ENCODE data around the gene USP30.
A peak's percentile ranks its signal among the peaks of the same experiment; 100 is the strongest.
"Not testable (repeated sequence)": the region's sequence is repeated elsewhere in the genome, so short reads cannot be mapped to it uniquely, and the experiment has no call there.

USP30 gene

DNA sequence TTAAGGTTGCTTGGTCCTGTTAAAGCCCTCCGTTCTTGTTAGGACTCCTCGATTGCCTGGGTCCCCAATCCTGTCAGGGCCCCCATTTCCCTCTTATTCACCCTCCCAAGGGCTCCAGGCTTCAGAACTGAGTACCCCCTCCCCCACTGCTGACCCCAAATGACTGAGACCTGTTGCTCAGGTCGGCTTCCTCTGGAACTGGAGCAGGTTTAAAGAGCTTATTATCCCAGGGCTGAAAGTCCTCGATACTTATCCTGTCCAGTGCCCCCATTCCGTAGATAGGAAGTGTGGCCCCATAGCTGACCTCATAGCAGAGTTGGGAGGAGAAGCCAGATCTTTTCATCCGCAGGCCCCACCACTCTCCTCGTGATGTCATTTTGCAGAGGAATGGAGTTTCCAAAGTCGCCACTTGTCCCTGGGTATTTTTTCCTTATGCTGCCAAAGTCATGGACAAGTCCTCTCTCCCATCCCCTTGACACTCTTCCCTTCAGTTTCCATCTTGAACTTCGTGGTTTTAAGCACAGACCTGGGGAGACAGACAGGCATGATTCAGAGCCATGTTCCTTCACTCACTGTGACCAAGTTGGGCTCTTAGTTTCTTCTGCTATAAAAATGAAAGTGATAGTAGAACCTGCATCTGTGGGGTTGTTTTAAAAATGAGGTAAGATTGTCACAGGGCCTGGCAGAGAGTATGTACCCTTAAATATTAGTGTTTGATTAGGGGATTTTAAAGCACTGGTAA, 1.2 kb downstream of the USP30 start:
- no peak for DNase-seq

DNA sequence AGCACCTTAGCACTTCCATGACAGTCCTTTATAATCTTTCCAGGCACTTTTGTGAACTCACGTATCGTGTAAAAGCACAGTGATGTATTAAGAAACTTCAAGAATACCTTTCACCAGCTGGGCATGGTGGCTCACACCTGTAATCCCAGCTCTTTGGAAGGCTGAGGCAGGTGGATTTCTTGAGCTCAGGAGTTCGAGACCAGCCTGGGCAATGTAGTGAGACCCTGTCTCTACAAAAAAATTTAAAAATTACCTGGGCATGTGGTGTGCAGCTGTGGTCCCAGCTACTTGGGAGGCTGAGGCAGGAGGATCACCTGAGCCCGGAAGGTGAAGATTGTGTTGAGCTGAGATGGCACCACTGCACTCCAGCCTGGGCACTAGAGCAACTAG, 1.7 kb downstream of the USP30 start:
- DNase-seq = not testable (repeated sequence)

DNA sequence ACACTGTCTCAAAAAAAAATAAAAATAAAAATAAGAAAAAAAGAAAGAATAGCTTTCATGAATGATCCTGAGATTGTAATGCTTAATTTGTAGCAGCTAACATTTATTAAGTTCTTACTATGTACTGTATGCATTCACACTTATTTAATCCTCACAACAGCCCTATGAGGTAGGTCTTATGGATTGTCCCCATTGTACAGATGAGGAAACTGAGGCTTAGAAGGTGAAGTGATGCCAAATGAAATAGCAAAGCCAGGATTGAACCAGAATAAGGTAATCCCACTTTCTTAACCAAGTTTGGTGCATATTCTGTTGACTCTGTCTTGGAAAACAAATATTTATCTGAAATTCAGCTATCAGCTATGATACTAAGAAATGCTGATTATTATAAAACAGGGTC, 2.1 kb downstream of the USP30 start:
- no peak for DNase-seq

DNA sequence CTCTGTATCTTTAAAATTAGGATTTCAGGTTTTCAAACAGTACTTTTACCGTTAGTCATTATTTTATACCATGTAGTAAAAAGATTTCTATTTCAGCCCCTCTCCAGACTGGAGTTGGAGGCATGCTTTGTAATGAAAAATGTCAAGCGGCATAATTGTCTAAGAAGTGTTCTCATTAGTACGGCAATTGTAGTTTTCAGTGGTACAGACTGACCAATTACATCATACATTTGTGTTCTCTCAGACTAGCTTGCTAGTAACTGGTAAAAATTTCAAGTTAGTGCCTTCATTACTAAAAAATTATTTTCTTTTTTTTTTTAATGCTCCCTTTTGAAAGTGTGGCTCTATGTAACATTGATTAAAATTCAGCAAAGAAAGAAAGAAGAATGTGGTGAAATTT, 4.5 kb downstream of the USP30 start:
- DNase-seq = no peak

DNA sequence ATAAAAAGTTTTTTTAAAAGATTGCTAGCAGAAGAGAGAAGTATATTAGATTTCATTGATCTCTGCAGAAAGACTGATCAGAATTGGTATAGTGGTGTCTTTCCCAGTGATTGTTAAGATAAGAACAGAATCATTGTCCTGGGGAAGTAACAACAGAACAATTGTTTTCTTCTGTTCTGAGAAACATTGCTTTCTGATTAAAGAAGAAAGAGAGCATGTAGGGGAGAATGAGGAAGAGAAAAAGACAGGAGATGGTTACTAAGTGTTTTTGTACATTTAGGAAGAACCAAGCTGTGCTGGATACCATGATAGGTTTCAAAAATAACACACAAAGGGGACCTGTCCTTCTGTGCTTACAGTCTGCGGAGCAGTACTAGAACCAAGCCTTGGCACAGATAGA, 5.0 kb downstream of the USP30 start:
- DNase-seq = no peak

DNA sequence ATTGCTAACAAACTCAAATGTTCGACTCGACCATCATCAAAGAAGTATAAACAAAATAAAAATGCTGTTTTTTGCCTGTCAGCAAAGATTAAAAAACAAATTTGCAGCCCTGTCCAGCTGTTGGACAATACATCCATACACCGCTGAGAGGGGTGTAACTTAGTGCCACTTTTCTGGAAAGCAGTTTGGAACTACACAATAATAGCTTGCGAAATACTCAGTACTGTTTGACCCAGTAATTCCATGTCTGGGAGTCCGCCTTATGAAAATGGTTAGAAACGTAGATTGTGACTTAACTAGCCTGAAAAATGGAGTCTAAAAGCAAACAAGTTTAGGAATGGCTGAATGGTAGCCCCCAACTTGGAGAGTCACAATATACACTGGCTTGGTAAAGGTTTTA, 6.4 kb downstream of the USP30 start:
- DNase-seq = no peak

DNA sequence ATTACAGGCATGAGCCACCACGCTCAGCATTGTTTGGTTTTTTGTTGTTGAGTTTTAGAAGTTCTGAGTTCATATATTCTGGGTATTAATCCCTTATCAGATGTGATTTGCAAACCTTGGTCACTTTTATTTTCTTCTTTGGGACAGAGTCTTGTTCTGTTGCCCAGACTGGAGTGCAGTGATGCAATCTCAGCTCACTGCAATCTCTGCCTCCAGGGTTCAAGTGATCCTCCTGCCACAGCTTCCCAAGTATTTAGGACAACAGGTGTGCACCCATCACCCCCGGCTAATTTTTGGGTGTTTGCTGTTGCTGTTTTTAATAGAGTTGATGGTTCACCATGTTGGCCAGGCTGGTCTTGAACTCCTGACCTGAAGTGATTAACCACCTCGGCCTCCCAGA, 11.8 kb downstream of the USP30 start:
- no peak for DNase-seq

DNA sequence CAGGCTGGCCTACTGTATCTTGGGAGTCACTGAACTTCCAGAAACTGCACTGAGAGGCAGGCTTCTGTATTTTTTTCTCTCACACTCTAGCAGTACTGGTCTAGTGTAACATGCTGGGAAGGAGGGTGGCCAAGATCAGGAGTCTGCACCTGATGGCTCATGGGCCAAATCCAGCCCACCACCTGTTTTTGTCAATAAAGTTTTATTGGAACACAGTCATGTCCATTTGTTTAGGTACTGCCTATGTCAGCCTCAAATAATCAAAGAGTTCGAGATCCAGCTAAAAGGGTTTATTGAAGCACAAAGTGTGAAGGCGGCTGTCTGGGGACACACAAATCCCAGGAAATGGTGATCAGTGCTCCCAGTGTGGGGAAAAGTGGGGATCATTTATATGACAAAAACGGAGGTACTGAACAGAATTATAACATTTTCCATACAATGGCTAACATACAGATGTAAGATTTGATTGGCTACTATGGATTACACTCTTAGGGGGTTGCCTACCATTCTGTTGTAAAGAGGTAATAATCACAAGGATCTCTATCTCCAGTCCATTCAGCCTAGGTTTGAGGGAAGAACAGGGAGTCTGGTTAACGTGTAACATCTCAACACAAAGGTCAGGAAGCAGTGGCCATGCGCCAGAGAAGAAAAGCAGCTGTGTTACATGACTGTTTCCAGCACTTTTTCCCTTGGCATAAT, 12.9 kb downstream of the USP30 start:
- DNase-seq = no peak

DNA sequence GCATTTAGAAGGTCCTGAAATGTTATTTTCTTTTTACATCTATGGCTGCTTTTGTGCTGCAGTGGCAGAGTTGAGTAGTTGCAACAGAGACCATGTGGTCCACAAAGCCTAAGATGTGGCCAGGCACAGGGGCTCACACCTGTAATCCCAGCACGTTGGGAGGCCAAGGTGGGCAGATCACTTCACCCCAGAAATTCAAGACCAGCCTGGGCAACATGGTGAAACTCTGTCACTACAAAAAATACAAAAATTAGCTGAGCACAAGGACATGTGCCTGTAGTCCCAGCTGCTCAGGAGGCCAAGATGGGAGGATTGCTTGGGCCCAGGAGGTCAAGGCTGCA, 13.4 kb downstream of the USP30 start:
- DNase-seq = no peak

DNA sequence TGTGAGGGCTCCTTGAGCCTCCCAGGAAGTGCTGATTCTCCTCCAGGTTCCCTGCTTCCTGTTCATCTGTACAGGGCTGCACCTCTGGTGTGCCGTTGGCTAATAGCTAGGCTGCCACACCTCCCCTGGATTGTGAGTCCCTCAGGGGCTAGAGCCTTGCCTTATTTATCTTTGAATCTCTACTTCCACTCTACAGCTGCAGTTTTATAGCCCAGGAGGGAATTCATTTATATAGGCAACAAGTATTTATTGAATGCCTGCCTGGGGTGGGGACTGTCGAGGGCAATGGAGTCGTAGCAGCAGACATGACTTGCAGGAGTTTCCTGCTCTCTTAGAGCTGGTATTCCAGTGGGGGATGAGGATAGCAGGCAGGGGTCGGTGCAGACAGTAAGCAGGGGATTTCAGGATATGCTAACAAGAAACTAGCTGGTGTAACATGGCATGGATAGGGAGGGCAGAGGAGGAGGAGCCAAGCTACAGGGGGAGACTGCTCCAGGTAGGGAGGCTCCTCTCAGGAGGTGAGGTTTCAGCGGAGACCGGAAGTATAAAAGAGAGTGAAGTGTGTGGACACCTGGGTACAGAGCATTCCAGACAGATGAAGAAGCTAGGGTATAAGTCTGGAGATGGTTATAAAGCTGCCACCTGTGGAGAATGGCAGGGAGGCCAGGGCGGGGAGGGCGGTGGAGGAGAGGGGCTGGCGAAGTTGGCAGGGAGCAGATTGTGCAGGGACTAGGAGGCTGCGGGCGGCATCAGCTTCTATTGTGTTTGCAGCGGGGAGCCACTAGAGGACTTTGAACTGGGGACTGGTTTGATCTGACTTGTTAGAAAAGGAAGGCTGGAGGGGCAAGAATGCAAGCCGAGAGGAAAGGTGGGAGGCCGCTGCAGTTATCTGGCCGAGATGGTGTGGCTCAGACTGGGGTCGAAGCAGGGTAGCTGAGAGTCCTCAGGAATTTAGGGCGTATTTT, 17.2 kb downstream of the USP30 start:
- no peak for DNase-seq

DNA sequence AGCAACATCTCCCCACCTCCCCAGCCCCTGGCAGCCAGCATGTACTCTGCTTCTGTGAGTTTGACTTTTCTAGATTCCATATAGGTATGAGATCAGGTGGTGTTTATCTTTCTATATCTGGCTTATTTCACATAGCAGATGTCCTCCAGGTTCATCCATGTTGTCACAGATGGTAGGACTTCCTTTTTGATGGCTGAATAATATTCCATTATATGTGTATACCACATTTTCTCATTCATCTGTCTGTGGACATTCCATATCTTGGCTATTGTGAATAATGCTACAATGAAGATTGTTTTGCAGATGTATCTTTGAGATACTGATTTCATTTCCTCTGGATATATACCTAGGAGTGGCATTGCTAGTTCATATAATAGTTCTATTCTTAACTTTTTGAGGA, 22.5 kb downstream of the USP30 start:
- DNase-seq = no peak

DNA sequence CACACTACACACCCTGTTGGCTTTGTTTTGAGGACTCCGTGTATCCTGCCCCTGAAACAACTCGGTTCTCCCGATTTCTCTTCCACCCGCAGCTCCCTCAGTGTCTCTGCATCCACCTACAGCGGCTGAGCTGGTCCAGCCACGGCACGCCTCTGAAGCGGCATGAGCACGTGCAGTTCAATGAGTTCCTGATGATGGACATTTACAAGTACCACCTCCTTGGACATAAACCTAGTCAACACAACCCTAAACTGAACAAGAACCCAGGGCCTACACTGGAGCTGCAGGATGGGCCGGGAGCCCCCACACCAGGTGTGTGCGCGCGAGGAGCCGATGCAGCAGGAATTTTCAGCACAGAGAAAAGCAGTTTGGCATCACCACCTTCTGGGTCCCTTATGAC, 30.4 kb downstream of the USP30 start:
- DNase-seq = no peak

DNA sequence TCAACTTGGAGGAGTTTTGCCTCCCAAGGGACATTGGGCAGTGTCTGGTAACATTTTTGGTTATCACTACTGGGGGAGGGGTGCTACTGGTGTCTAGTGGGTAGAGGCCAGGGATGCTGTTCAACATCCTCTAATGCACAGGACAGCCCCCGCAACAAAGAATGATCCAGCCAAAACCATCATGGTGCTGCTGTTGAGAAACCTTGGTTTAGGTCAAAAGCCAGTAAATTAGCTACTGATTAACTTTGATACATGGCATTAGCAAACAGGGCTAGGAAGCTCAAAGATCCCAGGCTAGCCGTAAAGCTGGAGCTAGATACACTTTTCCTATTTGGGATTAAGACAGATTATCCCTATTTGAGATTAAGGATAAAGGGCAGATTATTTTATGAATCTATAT, 32.0 kb downstream of the USP30 start:
- DNase-seq = no peak

DNA sequence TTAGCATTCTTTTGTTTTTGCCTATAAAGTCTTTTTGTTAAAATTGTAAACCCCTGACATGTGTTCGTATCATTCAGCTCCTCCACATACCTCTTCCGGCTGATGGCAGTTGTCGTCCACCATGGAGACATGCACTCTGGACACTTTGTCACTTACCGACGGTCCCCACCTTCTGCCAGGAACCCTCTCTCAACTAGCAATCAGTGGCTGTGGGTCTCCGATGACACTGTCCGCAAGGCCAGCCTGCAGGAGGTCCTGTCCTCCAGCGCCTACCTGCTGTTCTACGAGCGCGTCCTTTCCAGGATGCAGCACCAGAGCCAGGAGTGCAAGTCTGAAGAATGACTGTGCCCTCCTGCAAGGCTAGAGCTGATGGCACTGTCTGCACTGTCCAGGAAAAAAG, 33.2 kb downstream of the USP30 start:
- DNase-seq = no peak

DNA sequence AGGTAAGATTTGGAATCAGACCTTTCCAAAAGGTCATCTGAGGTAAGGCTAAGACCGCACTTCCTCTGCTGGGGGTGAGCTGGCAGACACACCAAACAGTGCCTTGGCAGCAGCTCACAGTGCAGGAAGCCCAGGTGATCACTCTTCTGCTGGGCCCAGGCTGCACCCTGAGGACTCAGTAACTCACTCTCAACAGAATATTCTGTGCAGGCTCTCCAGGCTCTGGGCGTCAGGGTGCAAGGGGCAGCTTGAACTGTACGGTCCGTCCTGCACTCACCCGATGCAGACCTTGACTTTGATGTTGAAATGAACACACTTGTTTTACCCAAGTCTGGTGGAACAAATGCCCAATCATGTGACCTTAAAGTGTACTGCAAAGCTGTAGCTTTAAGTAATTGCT, 34.9 kb downstream of the USP30 start:
- no peak for DNase-seq

DNA sequence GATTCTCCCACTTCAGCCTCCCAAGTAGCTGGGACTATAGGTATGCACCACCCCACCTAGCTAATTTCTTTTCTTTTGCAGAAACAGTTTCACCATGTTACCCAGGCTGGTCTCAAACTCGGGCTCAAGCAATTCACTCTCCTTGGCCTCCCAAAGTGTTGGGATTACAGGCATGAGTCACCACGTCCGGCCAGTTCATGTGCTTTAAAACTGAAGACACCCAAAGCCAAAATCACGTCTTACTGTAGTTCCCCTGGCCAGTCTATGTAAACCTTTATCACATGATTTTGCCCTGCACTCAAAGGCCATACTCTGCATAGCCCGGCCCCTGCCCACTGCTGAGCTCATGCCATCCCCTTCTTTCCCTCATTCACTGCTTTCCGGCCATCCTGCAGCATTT, 36.4 kb downstream of the USP30 start:
- no peak for DNase-seq

DNA sequence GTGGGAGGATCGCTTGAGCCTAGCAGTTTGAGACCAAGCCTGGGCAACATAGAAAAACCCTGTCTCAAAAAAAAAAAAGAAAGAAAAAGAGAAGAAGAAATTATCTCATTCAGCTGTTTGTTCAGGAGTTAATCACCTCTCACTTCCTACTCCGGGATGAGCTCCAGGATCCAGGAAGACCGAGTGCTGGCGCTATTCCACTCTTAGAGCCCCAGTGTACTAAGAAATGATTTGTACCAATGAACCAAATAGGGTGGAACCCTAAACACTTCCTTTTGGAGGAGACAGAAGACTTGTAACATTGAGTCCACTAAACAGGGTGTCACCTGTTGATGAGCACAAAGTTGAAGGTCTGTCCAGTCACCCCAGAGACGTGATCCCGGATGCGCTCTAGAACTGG, 37.3 kb downstream of the USP30 start:
- DNase-seq = no peak

DNA sequence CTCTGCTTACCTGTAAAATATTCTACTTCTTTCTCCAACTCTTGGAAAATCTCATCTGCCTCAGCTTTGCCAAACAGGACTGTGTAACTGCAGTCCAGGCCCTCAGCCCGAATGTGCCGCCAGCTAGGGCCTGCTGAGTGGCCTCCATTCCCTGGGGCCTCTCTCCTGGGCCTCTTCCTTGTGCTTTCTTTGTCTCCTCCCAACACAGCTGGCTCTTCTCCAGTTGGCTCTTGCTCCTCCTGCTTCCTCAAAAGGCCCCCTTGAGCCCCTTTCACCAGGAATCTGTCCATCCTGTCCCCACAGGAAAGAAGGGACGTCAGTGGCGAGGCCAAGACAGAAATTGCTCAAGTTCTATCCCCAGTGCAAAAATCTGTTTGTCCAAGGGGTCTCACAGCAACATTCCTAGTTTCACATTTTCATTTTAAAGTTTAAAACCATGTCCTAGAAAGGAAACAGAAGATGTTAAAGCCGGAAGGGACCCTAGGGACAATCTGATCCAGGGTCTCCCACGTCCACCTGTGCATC, 40.2 kb downstream of the USP30 start:
- DNase-seq = no peak

DNA sequence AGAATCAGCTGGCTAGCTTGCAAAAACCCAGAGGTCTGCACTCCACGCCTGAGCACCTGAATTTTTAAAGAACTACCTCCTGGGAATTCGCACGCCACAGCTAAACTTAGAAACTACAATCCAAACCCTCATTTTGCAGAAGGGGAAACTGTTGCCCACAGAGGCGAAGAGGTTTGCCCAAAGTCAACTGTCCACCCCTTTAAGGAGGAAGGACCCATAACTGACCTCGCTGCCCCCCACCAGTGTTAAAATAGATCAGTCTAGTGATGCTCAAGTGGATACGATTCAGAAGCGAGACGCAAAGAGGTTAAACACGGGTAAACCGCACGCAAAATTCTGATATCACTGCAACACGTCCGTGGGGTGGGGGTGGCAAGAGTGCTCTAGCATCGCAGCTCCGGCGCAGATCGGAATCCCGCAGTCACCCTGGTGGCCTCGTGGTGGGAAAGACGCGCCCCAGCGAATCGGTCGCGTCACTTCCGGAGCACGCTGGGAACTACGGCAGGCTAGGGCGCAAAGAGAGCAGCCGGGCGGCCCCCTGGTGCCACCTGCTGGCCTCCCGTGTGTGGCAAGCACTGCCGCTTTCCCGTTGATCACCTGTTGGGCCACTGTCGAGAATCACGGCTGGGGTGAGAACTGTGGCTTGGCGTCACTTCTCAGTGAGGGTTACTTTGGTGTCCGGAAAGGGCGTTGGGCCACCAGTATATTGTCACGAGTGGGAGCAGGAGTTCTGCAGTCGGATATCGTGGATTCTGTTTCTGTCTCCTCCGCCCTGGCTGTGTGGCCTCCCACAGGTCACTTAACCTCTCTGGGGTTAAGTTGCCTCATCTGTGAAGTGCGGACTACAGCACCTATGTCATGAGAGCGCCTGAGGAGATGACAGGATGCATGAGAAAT, 40.9 kb downstream of the USP30 start, which contains the start of gene ALKBH2:
ALKBH2 (minus strand) TSS at position 451 of the 897 bp plus-strand sequence. CDS start 686 bp downstream, outside the sequence.
- peak; percentile 57 for DNase-seq

DNA sequence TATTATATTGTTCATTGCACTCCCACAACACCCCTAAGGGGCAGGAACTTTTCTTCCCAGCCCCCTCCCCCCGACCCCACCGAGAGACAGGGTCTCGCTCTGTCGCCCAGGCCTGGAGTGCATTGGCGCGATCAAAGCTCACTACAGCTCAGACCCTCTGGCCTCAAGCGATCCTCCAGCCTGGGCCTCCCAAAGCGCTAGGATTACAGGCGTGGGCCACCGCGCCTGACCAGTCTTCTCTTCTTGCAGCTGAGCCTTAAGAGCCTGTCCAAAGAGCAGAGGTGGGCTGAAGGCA, 44.7 kb downstream of the USP30 start:
- no peak for DNase-seq

DNA sequence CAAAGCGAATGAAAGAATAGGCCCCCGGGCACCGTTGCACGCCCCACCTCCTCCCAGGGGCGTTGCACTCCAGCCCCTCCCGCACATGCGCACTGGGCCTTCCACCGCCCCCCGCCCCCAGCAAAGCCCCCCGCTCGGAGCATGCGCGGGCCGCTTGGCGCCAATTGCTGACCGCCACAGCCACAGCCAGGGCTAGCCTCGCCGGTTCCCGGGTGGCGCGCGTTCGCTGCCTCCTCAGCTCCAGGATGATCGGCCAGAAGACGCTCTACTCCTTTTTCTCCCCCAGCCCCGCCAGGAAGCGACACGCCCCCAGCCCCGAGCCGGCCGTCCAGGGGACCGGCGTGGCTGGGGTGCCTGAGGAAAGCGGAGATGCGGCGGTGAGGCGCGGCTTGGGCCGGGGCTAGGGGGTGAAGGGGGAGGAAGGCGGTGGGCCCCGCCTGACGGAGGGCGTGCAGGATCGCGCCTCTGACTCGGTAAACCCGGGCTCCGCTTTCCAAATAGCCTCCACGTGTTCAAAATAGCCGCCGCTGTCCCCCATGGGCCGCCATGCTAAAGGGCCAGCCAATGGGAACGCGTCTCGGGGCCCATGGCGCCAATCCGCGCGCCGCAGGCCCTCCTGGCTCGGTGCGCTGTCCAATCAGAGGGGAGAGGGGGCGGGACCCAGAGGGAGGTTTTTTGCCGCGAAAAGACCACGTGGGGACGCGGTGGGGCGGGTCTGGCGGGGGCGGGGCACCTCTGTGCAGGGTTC, 45.2 kb downstream of the USP30 start, which contains the start of gene UNG:
UNG (plus strand) TSS at position 163 of the 748 bp plus-strand sequence; CDS start at position 246, 83 bp downstream.
- DNase-seq = peak; percentile 68

DNA sequence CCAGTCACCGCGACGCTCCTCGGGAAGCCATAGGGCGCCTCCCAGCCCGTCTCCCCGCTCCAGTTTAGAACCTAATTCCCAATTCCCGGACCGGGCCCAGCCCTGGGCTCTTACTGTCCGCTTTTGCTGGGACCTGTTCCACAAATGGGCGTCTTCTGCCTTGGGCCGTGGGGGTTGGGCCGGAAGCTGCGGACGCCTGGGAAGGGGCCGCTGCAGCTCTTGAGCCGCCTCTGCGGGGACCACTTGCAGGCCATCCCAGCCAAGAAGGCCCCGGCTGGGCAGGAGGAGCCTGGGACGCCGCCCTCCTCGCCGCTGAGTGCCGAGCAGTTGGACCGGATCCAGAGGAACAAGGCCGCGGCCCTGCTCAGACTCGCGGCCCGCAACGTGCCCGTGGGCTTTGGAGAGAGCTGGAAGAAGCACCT, 45.8 kb downstream of the USP30 start:
- no peak for DNase-seq

Measured in GOT3 (cell line).